NCI-H2227 treated with DMSO at 0.1 percent for 48 hours (cell line): ENCODE results near the gene ARHGAP28.

Source experiments
- DNase-seq: peaks from one replicate; lab custom pipeline; 2025; lab: John Stamatoyannopoulos, UW

Gene ARHGAP28

GRCh38 chr18:6962571-6963451 lies 233.3 kb downstream of the ARHGAP28 start:
- no peak for DNase-seq

GRCh38 chr18:6963452-6964097 lies 234.1 kb downstream of the ARHGAP28 start:
- no peak for DNase-seq
